Measurements from ENCODE around the gene PRDM16.

GRCh38 chr1:3261007-3261968 is 192.3 kb downstream of the PRDM16 start:
- TF ChIP-seq YY1 (IDR thresholded peaks at IDR 0.05; ENCODE audit: extremely low read depth, insufficient replicate concordance, low read depth, low read length), result no peak
- TF ChIP-seq CTCF (IDR thresholded peaks at IDR 0.05 in 2 of 3, conservative IDR thresholded peaks at IDR 0.05 in 1 of 3; ENCODE audit: borderline replicate concordance in 1 of 3, insufficient read depth in 1 of 3, low read depth in 2 of 3, low read length in 2 of 3), result no peak
- no peak for TF ChIP-seq EZH2 (IDR thresholded peaks at IDR 0.05)
- TF ChIP-seq POLR2A (IDR thresholded peaks at IDR 0.05; ENCODE audit: borderline replicate concordance, extremely low read depth, insufficient read depth, insufficient read length), result no peak
- TF ChIP-seq EZH2phosphoT487 (IDR thresholded peaks at IDR 0.05; ENCODE audit: borderline replicate concordance), result no peak
- no peak for TF ChIP-seq POLR2AphosphoS5 (IDR thresholded peaks at IDR 0.05; ENCODE audit: low read depth, low read length)
- no peak for TF ChIP-seq JUND (IDR thresholded peaks at IDR 0.05)
- no peak for TF ChIP-seq RAD21 (IDR thresholded peaks at IDR 0.05; ENCODE audit: low read depth)
- no peak for TF ChIP-seq ZFX (IDR thresholded peaks at IDR 0.05)
